Muscle of back (tissue), 11 donors: ENCODE data around the gene TP53I13. TPM values are rescaled to one million over a fixed set of nuclear protein-coding genes. Genes with fewer than 3 reads are reported as not detected.

Experiments
- DNase-seq, 3 donors: peaks; one replicate each; pipeline versions ENCODE4 v3.0.0 to v3.0.0-alpha.2; 2013
- polyA plus RNA-seq, 10 donors: library from polyadenylated mRNA; unstranded; fragments of 120-200 nt; gene quantifications; one replicate each; pipeline ENCODE4 v1.2.1, GENCODE V29; 2013; ENCODE audit not compliant: insufficient read length in 10 of 10

The TP53I13 gene
- polyA plus RNA-seq, 10 donors = 22.9 to 40.1 (median 27.9) TPM

GRCh38 chr17:29613856-29614255 lies 45.4 kb downstream of the TP53I13 start:
- no peak for DNase-seq

- peak in 1 of 3 donors; percentile 21 for DNase-seq
Measured at GRCh38 chr17:29614349-29615047, 46.0 kb downstream of the TP53I13 start.

GRCh38 chr17:29615048-29615385 lies 46.5 kb downstream of the TP53I13 start:
- DNase-seq = no peak

GRCh38 chr17:29615492-29616299 lies 47.2 kb downstream of the TP53I13 start:
- DNase-seq = peak; percentile 85 to 95 (median 92)

- no peak for DNase-seq
Measured at GRCh38 chr17:29616300-29617048, 48.0 kb downstream of the TP53I13 start.

- peak in 1 of 3 donors; percentile 72 for DNase-seq
Measured at GRCh38 chr17:29617125-29617480, 48.6 kb downstream of the TP53I13 start.

- DNase-seq = peak in 2 of 3 donors; percentile 56 to 75
Measured at GRCh38 chr17:29617481-29618271, 49.2 kb downstream of the TP53I13 start.

GRCh38 chr17:29618272-29619065 lies 50.0 kb downstream of the TP53I13 start:
- peak in 1 of 3 donors; percentile 11 for DNase-seq

GRCh38 chr17:29619251-29619650 lies 50.8 kb downstream of the TP53I13 start:
- DNase-seq = peak in 2 of 3 donors; percentile 31 to 59

GRCh38 chr17:29620271-29620670 lies 51.8 kb downstream of the TP53I13 start:
- DNase-seq = no peak

- no peak for DNase-seq
Measured at GRCh38 chr17:29620779-29621500, 52.4 kb downstream of the TP53I13 start.

GRCh38 chr17:29621751-29622194 lies 53.3 kb downstream of the TP53I13 start:
- peak in 1 of 3 donors; percentile 30 for DNase-seq

Other genes with a start within 250 kb of the TP53I13 start
- gene TAOK1, start 178.3 kb upstream of the TP53I13 start, polyA plus RNA-seq = 10 to 100 TPM; 30.3 to 39.0 (median 34.7) TPM
- gene ABHD15, start 1.7 kb upstream of the TP53I13 start, polyA plus RNA-seq = 1 to 10 TPM; 3.1 to 5.1 (median 4.0) TPM
- gene GIT1, start 20.9 kb downstream of the TP53I13 start, polyA plus RNA-seq = 10 to 100 TPM; 22.8 to 33.0 (median 30.0) TPM
- gene ANKRD13B, start 24.4 kb downstream of the TP53I13 start, polyA plus RNA-seq = 10 to 100 TPM in 8 of 10 donors, 1 to 10 TPM in 2; 8.2 to 15.8 (median 11.8) TPM
- gene CORO6, start 54.2 kb downstream of the TP53I13 start, polyA plus RNA-seq = 10 to 100 TPM; 50.4 to 81.0 (median 73.1) TPM